VCaP (cell line): ENCODE data around the gene ASH1L.
"Not testable (repeated sequence)": the region's sequence is repeated elsewhere in the genome, so short reads cannot be mapped to it uniquely, and the experiment has no call there.

Experiments
- H3K27ac ChIP-seq: fragments of 450-650 bp; 2 replicates; pipeline ENCODE4 v1.5.1; 2017
- CTCF ChIP-seq: fragments of 450-650 bp; conservative IDR thresholded peaks from 2 replicates; pipeline ENCODE4 v1.5.1; 2017; ENCODE audit warnings: mild to moderate bottlenecking, moderate library complexity

Gene ASH1L

GRCh38 chr1:155529109-155529508, 33.5 kb downstream of the ASH1L start:
- no peak overlapping the region for H3K27ac ChIP-seq

GRCh38 chr1:155527677-155528076, 34.9 kb downstream of the ASH1L start:
- TF ChIP-seq CTCF = no peak

More at GRCh38 chr1:155529109-155529508, 33.5 kb downstream of the ASH1L start:
- no peak for TF ChIP-seq CTCF

DNA sequence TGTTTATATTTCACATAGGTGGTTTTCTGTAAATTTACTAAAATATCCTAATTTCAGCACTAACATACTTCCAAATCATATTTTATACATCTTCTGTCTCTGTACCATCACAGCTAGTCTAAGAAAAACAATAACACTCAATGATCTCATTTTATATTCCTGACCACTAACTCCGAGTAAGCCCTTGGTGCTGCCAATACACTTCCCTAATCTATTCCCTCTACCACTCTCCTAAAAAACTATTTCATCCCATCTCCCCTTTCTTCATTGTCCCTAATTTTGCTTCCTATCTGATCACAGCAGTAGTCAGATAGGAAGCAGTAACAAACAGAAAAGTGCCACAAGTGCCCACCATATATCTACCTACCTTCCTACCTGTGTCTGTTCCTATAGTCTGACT, 36.2 kb downstream of the ASH1L start:
- TF ChIP-seq CTCF = no peak
- no peak overlapping the region for H3K27ac ChIP-seq

More at GRCh38 chr1:155527677-155528076, 34.9 kb downstream of the ASH1L start:
- H3K27ac ChIP-seq = no peak overlapping the region

DNA sequence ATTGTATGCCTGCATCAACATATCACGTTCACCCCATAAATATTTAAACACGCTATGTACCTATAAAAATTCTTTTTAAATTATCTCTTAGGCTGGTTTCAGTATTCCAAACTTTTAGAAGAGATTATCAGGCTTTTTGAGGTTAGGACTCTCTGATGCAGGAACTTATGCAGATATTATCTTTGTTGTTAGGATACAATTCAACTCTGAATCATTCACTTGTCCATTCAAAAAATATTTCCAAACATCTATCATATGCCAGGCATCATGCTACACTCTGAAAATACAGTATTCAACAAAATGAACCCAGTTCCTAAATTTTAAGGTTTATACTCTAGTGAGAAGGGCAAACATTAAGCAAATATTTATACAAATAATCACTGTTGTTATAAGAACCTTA, 40.5 kb downstream of the ASH1L start:
- H3K27ac ChIP-seq = peak overlapping the region; percentile 36
- TF ChIP-seq CTCF = no peak

GRCh38 chr1:155518484-155518883, 44.1 kb downstream of the ASH1L start:
- no peak overlapping the region for H3K27ac ChIP-seq
- TF ChIP-seq CTCF = no peak

- no peak overlapping the region for H3K27ac ChIP-seq
- TF ChIP-seq CTCF = no peak
These were observed 47.9 kb downstream of the ASH1L start for GRCh38 chr1:155514582-155515187.

GRCh38 chr1:155513300-155513916, 49.2 kb downstream of the ASH1L start:
- H3K27ac ChIP-seq = no peak overlapping the region
- no peak for TF ChIP-seq CTCF

- H3K27ac ChIP-seq = not testable (repeated sequence)
These were observed 51.2 kb downstream of the ASH1L start for GRCh38 chr1:155511385-155511784.
